Lung microvascular endothelial cell (primary cell): ENCODE measurements around the gene EFCAB9. TPM values are rescaled to one million over a fixed set of nuclear protein-coding genes. Genes with fewer than 3 reads are reported as not detected.
"Not testable (repeated sequence)": the region's sequence is repeated elsewhere in the genome, so short reads cannot be mapped to it uniquely, and the experiment has no call there.

Experiments
- DNase-seq, 2 donors: peaks; one replicate each; pipeline versions ENCODE4 v3.0.0 to v3.0.0-alpha.2; 2010; ENCODE audit warnings: low read depth in 2 of 2
- total RNA-seq: library from RNA; depleted of rRNA; stranded (reverse); fragments of >200 nt; gene quantifications from 2 replicates; pipeline ENCODE4 v1.2.1, GENCODE V29; 2014

EFCAB9 gene
- total RNA-seq, 1 donor from 2014 or later = not detected

DNA sequence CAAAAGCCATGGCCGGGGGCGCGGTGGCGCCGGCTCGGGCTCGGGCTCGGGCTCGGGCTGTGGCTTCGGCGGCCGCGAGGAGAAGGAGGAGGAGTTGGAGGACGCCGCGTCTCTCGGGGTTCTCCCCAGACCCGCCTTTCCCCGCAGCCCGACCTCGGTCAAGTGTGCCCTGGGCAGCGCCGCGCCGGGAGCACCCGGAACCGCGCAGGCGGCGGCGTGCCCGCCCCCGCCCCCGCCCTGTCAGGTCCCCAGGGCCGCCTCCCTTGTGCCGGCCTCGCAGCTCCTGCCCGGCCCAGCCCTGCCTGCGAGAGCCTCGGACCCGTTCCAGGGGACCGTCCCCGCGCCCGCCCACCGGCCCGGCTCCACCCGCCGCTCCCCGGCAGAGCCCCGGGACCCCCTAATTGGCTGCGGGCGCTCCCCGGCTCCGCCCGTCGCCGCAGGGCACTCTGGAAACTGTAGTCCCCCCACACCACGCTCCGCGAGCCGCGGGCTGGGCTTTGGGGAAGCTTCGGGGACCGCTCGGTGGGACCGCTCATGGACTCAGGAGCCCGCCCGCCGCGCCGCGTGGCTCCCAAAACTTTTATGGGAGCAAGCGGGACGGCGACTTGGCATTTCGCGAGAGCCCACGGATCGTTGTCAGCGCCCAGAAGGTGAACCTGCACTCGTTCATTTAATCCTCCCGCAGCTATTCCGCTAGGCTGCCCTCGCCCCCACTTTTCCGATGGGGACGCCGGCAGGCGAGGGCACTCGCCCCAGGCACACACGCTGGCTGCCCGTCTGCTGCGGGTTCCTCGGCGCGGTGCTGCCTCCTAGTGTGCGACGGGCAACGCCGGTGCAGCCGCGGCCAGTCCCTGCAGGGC, 5.7 kb upstream of the EFCAB9 start, which contains the start of gene STK10:
Gene STK10, minus strand, starts transcription at position 192 of the 860 bp plus-strand sequence. Its CDS starts 182 bp downstream, at position 10.
- DNase-seq = peak; percentile 92 to 95

- DNase-seq = no peak
Observed at GRCh38 chr5:172188893-172189692, 4.9 kb upstream of the EFCAB9 start.

DNA sequence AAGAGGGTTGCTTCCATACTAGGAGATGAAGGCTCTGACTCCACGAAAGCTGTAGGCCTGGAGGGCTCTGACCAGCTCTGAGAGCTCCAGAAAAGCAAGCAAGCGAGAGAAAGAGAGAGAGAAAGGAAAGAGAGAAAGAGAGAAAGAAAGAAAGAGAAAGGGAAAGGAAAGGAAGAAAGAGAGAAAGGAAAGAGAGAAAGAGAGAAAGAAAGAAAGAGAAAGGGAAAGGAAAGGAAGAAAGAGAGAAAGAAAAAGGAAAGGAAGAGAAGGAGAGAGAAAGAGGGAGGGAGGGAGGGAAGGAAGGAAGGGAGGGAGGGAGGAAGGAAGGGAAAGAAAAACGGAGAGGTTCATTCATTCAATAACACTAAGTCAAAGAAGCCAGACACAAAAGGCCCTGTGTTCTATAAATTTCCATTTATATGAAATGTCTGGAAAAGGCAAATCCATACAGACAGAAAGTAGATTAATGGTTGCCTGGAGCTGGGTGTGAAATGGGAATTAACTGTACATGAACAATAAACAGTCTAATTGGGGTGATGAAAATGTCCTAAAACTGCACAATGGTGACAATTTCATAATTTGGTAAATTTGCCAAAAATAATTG, 4.2 kb upstream of the EFCAB9 start:
- DNase-seq = no peak

DNA sequence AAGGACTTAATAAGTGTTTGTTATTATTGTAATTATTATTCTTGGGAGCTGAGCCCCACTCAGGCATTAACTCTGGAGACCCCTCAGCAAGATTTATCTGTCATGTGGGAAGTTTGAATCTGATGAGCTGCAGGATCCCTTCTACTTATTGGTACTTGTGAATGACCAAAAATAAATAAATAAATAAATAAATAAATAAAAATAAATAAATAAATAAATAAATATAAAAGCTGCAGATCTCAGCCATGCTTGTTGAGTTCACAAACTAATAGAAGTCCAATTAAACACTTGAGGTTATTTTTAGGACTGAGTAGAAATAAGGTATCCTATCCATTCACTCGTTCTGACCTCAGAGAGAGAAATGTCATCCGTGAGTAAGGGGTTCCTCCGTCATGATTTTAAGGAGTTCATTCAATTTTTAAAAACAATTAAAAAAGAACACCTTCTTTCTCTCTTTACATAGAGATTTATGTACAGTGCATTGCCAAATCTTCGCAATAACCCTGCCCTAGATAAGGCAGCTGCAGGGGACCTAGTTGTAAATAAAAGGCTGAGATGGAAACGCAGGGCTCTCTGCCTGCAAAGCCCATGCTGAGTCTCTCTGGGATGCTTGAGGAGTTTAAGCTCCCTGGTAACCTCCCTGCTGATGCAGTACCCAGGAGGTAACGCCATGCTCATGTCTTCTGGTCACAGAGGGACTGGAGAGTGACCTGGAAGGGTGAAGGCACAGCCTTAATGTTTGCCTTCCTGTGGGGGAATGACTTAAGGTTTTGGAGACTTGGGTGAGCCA, 1.2 kb downstream of the EFCAB9 start:
- DNase-seq = no peak

- DNase-seq = not testable (repeated sequence)
Observed at GRCh38 chr5:172197775-172198174, 3.8 kb downstream of the EFCAB9 start.

DNA sequence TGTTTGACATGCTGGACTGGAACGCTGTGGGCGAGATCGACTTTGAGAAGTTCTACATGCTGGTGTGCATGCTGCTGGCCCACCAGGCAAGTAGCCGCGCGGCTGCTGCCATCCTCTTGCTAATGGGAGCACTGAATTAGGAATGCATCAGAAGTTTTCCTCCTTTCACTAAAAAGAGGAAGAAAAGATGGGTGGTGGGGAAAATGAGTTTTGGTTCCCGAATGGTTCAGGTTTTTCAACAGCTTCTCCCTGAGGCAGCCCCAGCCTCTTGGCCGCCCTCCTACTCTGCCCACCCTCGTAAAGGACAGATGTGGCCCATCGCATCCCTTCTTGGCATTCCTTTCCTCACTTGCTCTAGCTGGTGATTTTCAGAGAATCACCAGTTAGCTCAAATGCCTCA, 5.5 kb downstream of the EFCAB9 start:
- no peak for DNase-seq

DNA sequence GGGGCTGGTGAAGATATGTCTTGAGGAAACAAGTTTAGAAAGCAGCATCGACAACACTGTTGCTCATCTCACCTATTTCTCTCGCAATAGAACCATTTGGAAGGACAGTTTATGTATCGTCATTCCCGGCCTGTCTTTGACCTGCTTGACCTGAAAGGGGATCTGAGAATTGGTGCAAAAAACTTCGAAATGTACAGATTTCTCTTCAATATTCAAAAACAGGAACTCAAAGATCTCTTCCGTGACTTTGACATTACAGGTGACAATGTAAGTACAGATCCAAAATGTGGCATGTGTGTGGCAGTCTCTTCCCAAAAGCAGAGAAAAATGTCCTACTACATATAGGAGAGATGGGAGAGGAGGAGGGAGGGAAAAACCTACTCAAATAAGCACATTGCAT, 6.5 kb downstream of the EFCAB9 start:
- DNase-seq = no peak

- DNase-seq = not testable (repeated sequence)
Observed at GRCh38 chr5:172205984-172206383, 12.0 kb downstream of the EFCAB9 start.

GRCh38 chr5:172207511-172207910, 13.5 kb downstream of the EFCAB9 start:
- DNase-seq = no peak

DNA sequence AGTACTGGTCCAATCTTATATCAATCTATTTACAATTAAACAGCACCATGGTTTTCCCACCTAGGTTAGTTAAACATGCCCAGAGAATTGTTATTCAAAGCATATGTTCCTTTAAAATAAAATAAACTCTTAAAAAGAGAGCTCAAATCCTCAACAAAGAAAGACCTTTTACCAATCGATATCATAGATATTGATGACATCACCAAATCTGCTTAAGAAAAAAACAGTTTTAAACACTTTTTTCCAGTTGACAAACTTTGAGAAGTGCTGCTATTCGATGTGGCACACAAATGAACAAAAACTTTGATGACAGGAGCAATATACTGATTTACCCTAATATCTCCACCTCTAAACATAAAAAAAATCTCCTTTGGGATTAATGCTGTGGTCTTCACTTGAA, 15.7 kb downstream of the EFCAB9 start:
- DNase-seq = no peak

- no peak for DNase-seq
Observed at GRCh38 chr5:172211676-172212075, 17.7 kb downstream of the EFCAB9 start.

- no peak for DNase-seq
Observed at GRCh38 chr5:172213126-172213525, 19.2 kb downstream of the EFCAB9 start.

DNA sequence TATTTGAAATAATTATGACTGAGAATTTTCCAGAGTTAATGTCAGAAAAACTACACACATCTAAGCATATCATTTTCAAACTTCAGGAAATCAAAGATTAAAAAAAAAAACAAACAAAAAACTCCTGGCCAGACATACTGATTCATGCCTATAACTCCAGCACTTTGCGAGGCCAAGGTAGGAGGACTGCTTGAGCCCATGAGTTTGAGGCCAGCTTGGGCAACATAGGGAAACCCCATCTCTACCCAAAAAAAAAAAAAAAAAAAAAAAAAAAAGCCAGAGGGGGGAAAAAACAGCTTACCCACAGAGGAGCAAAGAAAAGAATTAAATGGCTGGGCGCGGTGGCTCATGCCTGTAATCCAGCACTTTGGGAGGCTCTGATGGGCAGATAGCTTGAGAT, 22.4 kb downstream of the EFCAB9 start:
- DNase-seq = no peak

GRCh38 chr5:172219296-172219695, 25.3 kb downstream of the EFCAB9 start:
- DNase-seq = no peak

GRCh38 chr5:172223901-172224873, 30.2 kb downstream of the EFCAB9 start:
- DNase-seq = no peak

GRCh38 chr5:172224996-172225395, 31.0 kb downstream of the EFCAB9 start:
- DNase-seq = no peak

DNA sequence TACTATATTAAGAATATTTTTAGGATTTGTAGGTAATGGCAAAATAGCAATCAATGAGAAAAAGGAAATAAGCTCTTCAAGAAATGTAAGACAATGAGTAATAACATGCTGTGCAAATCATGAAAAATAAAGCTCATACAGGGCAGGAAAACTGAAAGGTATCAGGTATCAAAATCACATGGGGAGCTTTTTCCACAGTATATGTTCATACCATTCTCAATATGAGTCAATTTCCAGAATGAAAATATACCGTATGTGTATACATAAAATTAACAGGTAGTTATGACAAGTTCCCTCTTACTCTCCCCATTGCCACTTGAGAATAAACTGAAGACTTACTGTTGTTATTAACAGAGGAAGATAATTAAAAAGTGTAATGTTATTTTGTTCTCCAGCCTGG, 35.9 kb downstream of the EFCAB9 start:
- no peak for DNase-seq

- no peak for DNase-seq
Observed at GRCh38 chr5:172234031-172234430, 40.1 kb downstream of the EFCAB9 start.

GRCh38 chr5:172235132-172235780, 41.3 kb downstream of the EFCAB9 start:
- peak in 1 of 2 donors; percentile 2 for DNase-seq
